Stimulated activated CD8-positive, alpha-beta memory T cell treated with anti-CD3 and anti-CD28 coated beads, Interleukin-12 subunit alpha, Interleukin-12 subunit beta, amount 100 ng/mL, for 1 hour (primary cell): ENCODE measurements around the gene SAPCD2.

Experiments used
- DNase-seq: peaks from one replicate; pipeline ENCODE4 v3.0.0-alpha.2; 2020; ENCODE audit warnings: low read depth

Gene SAPCD2

GRCh38 chr9:137107312-137107921, 37.1 kb upstream of the SAPCD2 start:
- DNase-seq: no peak

DNA sequence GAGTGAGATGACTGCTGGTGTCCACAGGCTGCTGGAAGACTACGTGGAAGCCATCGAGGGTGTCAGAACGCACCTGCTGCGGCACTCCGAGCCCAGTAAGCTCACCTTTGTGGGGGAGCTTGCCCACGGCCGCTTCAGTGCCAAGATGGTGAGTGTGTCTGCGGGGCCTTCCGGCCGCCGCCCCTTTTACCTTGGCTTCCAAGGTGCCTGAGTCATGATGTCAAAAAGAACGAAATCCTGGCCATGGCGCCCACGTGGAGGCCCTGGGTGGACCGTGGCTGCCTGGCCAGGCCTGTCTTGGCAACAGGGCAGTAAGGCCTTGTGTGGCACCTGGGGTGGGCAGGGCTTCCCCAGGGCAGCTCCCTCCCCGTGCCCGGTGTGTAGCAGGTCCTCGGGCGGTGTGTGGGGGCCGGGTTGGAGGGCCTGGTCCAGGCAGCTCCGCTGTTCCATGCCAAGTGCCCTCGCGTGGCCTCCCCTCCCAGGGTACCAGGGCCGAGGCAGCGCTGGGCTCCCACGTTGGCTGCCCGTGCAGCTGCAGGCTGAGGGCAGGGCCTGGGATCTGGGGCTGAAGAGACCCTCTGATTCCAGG, 36.4 kb upstream of the SAPCD2 start:
- no peak for DNase-seq

DNA sequence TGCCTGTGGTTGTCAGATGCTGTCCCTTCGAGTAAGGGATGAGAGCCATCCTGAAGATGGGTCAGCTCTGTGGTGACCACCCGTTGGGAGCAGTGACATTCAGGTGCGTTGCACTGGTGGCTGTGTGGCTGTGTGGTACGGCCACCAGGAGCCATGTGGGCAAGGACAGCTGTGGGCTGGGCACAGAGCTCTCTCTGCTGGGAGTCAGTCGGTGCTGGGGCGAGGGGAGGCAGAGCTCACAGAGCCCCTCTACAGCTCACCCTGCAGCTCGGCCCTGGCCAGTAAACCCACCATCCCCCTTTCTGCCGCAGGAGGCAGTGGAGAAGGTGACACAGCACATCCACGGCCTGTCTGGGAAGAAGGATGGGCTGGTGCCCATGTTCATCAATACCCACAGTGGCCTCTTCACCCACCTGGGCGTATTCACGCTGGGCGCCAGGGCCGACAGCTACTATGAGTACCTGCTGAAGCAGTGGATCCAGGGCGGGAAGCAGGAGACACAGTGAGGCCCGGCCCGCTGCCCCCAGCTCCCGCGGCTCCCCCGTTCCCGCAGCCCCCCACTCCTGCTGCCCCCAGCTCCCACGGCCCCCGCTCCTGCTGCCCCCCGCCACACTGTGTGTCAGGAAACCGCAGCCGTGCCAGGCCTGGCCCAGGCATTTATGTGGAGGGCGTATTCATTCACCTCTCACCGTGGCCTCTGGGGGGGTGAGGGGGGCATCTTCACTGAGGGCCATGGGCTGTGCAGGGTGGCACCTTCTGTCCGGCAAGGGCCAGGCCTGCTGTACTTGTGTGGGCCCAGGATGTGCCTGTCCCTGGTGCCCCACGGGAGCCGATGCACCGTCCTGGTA, 35.7 kb upstream of the SAPCD2 start:
- DNase-seq: no peak

GRCh38 chr9:137103206-137103999, 33.0 kb upstream of the SAPCD2 start:
- DNase-seq: no peak

DNA sequence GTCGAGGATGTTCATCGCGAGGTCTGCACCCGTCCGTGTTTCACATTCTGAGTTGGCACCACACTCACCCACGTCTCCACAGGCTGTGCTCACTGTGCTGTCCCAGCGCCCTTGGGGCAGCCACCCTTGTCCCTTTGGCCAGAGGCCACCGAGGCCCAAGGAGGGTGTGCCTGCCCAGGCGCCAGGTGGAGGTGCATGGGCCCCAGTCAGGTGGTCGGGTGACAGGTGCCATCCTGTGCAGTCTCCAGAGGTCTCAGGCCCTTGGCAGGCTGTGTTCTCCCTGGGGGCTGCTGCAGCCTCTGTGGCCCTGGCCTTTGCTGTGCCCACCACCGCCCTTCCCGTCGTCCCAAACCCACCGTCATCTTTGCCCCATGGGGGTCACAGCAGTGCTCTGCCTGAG, 28.9 kb upstream of the SAPCD2 start:
- no peak for DNase-seq

DNA sequence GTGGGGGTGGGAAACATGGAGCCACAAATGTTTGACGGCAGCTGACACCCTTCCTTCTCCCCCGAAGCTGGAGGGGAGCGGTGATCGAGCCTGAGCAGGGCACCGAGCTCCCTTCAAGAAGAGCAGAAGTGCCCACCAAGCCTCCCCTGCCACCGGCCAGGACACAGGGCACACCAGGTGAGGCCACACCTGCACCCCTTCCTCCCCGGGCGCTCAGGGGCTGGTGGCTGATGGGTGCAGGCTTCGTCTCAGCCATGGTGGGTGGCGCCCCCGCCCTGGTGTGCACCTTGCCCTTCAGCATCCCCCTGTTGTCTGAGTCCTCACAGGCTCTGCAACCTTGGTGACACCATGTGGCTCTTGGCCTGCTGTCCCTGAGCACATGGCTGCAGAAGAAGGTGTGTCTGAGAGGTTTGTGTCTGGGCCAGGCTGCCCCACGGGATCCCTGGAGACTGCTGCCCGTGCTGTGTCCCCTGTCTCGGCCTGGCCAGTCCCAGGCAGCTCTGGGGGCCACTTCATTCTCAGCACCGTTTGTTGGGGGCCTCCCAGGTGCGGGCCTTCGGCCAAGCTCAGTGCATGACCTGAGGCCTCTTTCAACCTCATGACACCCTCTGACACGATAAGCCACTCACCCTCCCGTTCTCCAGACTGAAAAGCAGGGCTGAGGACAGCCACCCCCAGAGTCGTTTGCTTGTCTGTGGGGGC, 27.6 kb upstream of the SAPCD2 start:
- no peak for DNase-seq

GRCh38 chr9:137096785-137097546, 26.6 kb upstream of the SAPCD2 start:
- DNase-seq: no peak

DNA sequence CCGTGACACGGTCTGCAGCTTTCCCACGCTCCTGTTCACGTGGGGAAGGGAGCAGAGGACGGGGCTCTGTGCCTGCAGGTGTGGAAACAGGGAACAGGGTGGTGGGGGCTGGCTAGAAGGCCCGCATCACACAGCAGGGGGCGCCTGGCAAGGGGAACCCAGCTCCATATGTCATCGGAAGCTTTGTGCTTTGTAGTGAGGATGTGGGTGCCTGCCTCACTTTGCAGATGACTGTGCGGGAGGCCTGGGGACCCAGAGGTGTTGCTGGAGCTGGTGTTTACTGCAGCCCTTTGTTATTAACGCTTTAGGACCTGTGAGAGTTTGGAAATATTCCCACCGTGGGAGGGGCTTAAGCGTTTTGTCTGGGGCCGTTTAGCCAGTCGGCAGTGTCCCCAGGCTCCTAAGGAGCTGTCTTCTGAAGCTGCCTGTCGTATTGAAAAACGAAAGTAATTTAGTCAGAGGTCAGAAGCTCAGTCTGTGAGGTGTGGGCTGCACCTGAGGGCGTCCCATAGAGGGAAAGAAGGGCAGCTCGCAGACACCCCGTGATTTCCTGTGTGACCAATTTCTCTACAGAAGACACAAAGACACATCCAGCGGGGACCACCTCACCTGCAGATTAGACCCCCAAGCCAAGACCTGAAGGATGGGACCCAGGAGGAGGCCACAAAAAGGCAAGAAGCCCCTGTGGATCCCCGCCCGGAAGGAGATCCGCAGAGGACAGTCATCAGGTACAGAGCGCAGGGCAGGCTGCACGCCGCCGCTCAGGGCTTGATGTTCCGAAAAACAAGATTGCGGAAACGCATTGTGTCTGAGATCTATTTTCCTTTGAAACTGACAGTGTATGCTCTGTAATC, 25.5 kb upstream of the SAPCD2 start:
- DNase-seq: peak; percentile 73

DNA sequence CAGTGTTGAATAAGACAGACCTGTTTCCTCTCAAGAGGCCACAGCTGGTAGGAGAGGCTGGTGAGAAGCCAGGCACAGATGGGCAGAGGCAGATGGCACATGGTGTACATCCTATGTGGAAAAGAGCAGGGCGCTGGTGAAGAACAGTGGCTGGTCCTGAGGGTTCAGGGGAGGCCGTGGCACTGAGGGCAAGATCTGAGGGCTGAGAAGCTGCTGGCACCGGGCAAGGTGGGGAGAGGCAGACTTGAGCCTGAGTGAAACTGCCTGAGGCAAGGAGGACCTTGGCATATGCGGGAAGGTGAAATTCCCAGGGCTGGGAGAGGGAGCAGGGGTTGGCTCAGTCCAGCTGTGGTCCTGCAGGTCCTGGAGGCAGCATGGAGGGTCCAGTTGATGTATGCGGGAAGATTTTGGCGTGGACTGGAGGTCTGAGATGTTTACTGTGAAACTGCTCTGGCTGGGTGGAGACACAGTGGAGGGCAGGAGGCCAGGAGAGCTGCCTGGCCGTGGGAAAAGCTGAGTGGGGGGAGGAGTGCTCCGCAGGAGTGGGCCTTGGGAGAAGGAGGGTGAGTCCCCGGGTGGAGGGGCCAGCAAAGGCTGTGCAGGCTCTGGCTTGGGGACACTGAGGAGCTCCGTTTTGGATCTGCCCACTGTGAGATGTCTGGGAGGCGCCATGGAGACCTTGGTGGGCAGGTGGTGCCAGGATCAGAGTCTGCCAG, 19.0 kb upstream of the SAPCD2 start:
- no peak for DNase-seq

DNA sequence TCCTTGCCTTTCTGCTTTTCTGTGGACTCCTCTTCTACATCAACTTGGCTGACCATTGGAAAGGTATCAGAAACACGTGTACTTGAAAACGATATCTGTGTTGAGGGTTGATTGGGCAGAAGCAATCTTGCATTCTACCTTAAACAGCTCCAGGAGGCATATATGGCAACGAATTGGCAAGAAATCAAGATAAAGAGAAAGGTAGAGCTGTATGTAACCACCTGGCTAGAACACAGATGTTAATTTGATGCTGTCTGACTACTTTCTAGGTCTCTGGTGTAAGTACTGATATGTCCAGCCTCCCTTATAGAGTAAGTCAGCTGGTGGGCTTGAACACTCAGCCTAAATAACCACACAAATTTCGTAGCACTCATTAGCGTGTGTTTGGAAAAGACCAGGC, 17.8 kb upstream of the SAPCD2 start:
- no peak for DNase-seq

DNA sequence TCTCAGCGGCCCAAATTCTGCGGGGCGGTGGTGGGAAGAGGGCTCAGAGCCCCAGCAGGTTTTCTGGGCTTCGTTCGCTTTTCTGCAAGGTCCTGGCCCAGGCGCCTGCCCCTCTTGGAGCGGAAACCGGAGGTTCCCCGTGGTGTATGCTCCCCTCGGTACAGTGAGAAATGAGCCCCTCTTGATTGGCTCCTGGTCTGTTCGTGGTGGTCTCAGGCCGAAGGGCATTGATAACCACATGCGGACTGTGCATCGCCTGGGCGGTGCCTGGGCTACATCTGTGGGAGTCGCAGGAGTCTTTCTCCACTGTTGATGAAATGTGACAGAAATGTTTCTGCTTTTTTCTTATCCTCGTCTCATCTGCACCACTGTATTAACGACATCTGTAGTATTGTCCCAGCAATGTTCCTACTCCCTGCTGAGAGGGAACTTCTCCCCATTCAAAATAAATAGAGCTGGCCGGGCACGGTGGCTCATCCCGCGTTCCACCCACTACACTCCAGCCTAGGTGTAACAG, 17.1 kb upstream of the SAPCD2 start:
- no peak for DNase-seq

- peak; percentile 98 for DNase-seq
Observed at GRCh38 chr9:137086531-137087408, 16.4 kb upstream of the SAPCD2 start, which contains the start of gene MAN1B1. TSS of gene MAN1B1 (plus strand) at chr9:137086985. CDS start at chr9:137087000, 15 bp downstream.

- DNase-seq: no peak
Observed at GRCh38 chr9:137085920-137086530, 15.7 kb upstream of the SAPCD2 start.

DNA sequence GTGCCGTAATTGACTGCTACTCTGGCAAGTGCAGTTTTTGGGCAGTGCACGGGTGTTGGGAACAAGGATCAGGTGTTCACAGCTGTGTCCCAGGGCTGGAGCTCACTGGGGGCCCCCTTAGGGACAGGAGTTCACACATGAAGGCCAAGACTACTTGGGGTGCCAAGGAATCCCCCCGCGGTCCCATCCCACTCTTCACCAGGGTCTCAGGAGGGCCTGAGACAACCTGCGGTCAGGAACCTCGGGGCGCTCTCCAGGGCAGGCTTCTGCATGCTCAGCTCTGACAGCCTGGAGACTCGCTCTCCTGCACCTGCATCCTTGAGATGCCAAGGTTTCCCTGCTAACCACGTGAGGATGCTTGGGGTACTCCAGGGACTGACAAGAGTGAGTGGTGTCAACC, 14.2 kb upstream of the SAPCD2 start:
- no peak for DNase-seq

DNA sequence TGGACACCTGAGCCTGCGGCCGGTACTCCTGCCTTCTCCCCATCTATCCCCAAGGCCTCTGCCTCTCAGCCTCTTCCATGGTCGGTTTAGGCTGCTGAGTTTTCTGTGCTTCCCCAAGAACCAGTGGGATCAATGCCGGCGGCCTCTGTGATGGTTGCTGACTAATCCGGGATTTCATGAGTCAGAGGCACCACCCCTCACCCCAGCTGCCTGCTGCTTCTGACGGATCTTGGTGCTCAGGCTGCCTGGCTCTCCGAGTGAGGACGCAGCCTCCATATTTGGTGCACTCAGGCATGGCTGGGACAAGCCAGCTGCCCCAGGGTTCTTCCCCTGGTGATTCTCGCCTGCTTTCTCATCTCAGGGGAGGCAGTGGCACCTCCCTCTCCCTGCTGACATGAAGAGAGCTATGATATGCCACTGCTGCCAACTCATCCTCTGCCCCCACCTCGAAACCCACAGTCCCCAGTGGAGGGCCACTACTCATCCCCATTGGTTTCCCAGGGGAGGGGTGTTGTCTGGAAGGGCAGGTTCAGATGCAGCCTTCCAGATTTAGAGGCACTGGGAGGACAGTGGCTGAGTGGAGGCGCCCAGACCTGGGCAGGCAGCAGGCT, 13.1 kb upstream of the SAPCD2 start:
- DNase-seq: no peak

DNA sequence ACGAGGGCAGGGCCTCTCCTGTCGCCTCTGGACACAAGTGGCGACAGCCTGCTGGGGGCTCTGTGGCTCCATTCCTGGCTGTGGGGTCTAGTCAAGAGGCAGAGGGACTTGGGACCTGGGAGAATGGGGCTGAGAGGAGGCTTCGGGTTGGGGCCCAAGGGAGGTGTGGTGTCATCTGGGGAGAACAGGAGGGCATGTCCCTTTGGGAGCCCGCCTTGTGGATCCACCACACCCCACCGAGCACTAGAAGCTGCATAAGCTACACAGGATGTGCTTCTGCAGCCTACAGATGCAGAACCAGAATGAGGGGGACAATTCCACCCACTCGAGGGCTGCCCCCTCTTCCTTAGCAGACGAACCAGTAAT, 12.6 kb upstream of the SAPCD2 start:
- no peak for DNase-seq

- DNase-seq: no peak
Observed at GRCh38 chr9:137082222-137082924, 12.0 kb upstream of the SAPCD2 start.
